Bladder microvascular endothelial cell (primary cell): ENCODE measurements around the gene CIDEB. TPM values are rescaled to one million over a fixed set of nuclear protein-coding genes. Genes with fewer than 3 reads are reported as not detected.

Experiments used
- total RNA-seq: library from RNA; depleted of rRNA; stranded (reverse); fragments of >200 nt; gene quantifications from 2 replicates; pipeline ENCODE4 v1.2.3, GENCODE V29; 2014

Gene CIDEB
- 3.7 and 3.8 TPM in 2 replicates for total RNA-seq

DNA sequence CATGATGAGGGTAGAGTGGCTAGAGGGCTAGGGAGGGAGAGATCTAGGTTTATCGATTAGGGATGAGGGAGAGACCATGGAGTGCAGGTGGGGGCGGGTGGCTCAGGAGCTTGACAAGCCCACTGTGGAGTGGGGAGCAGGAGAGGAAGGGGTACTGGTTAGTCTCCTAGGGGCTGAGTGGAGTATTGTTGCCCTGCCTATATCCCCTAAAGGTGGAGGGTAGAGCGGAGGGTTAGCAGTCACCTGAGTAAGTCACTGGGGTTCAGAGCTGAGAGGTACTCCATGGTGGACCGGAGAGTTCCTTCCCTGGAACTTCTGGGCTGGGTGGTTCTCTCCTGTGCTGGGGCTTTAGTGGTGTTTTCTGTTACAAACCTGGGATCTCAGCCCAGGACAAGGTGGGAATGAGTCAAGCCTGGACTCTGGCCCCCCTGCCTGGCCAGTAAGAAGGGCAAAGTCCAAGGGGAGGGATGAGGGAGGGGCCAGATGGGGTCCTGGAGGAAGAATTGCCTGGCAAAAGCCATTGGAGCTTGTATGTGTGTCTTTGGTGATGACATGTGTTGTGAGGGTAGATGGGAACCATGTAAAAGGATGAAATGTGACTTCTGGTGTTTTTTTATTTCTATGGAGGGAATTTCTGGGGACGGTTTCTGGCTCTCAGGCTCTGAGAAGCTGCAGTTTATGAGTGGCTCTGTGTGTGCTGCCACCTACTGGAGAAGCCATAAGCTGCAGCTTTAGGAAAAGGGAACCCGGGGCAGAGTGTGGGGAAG lies at the start of gene CIDEB:
Gene CIDEB (minus strand): TSS at position 403 of the 767 bp plus-strand sequence. CDS start 119 bp downstream, at position 284.

DNA sequence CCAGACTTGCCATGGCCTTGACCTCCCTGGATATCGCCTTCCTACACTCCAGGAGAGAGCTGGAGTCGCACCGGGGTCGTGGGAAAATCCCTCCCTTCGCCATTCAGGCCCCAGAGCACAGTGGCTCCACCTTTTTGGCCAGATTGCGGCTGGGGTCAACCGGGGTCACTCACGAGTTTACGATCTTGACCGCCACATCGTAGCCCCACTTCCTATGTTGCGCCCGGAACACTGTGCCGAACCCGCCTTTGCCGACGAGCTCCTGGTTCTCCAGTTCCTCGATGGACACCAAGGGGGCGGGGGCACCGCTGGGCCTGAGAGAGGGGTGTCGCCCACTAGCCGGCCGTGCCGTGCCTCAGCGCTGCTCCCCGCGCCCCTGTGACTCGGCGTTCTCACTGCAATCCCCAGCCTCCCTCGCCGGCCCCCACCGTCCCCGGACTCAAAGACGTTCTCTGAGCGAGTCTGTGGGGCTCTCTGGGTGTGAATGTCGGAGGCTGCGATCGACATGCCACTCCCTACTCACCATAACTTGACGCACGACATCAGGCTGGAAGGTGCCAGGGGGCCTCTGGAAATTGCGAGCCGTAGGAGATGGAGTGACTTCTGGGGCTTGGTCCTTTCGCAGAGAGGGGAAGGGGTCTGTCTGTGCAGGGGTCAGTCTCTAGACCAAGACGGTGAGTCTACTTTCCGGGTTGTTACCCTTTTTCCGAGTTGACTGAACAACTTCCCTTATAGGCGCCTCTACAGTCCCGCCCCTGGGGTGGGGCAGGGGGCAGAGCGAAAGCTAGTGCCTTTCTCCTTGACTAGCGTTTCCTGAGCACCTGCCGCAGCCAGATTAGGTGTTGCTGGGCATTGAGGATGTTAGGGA lies 31.7 kb upstream of the CIDEB start, which contains the start of gene RIPK3:
Gene RIPK3 (minus strand): TSS at position 708 of the 868 bp plus-strand sequence. CDS start 165 bp downstream, at position 543.

GRCh38 chr14:24334431-24335291 lies 26.9 kb upstream of the CIDEB start, which contains the start of gene ADCY4:
Gene ADCY4, minus strand, starts transcription at chr14:24335071. Its CDS starts 419 bp downstream, at chr14:24334652.

GRCh38 chr14:24310646-24311604 lies 3.1 kb upstream of the CIDEB start, which contains the start of gene LTB4R:
Gene LTB4R, plus strand, starts transcription at chr14:24311502. Its CDS starts 4,150 bp downstream, at chr14:24315652.

DNA sequence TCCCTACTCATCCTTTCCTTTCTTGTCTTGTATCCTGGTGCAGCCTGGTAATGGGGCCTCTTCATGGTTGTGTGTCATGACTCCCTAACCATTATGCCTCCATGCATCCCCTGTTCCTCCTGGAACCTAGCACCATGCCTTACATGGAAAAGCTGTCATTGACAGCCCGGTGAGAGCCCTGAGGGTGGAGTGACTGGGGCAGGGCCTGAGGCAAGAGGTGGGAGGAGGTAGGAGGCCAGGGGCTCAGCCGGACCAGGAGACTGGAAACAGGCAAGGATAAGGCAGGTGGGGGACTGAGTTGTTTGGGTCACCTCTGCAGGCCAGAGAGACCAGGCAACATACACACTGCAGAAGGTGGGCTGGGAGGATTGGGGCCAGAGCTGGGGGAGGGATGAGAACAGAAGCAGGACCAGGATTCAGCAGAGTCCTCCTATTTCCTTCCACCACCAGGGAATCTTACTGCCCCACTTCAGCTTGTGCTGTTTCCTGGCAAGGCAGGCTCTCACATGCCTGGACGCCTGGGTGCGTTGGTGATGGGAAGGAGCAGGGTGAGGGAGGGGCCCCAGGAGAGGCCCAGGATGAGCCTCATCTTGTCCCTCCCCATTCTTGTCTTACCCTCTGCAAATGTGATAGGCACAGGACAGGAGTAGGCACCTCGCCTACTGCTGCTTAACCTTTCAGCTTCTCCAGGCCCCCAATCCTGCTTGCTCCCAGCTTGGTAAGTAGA lies 1.9 kb upstream of the CIDEB start, which contains the start of gene LTB4R2:
Gene LTB4R2 (plus strand): TSS at position 603 of the 727 bp plus-strand sequence. CDS start 525 bp downstream, outside the sequence.

GRCh38 chr14:24299255-24300191 lies 8.3 kb downstream of the CIDEB start, which contains the start of the genes DHRS1 and NOP9:
Gene DHRS1, minus strand, starts transcription at chr14:24299780. Its CDS starts 674 bp downstream, at chr14:24299106.
Gene NOP9, plus strand, starts transcription at chr14:24299850. Its CDS starts 105 bp downstream, at chr14:24299955.

GRCh38 chr14:24271134-24271833 lies 36.5 kb downstream of the CIDEB start, which contains the start of gene RABGGTA:
Gene RABGGTA, minus strand, starts transcription at chr14:24271597. Its CDS starts 482 bp downstream, at chr14:24271115.

GRCh38 chr14:24262821-24263733 lies 44.7 kb downstream of the CIDEB start, which contains the start of gene TGM1:
Gene TGM1, minus strand, starts transcription at chr14:24263177. Its CDS starts 825 bp downstream, at chr14:24262352.

Other genes starting within 250 kb of the CIDEB start
- gene CPNE6, start 236.4 kb downstream of the CIDEB start, total RNA-seq = not detected in 2 replicates
- gene PCK2, start 213.7 kb downstream of the CIDEB start, total RNA-seq = 4.4 and 9.4 TPM in 2 replicates
- gene DCAF11, start 193.2 kb downstream of the CIDEB start, total RNA-seq = 58.8 and 60.2 TPM in 2 replicates
- gene NRL, start 193.0 kb downstream of the CIDEB start, total RNA-seq = 0.82 and 0.97 TPM in 2 replicates
- 0.13 TPM in 1 of 2 replicates, not detected in the other for gene FITM1, start 177.3 kb downstream of the CIDEB start, total RNA-seq
- 118 and 158 TPM in 2 replicates for gene PSME1, start 171.8 kb downstream of the CIDEB start, total RNA-seq
- 17.6 and 28.3 TPM in 2 replicates for gene EMC9, start 166.4 kb downstream of the CIDEB start, total RNA-seq
- 124 and 147 TPM in 2 replicates for gene PSME2, start 161.4 kb downstream of the CIDEB start, total RNA-seq
- 37.1 and 38.4 TPM in 2 replicates for gene RNF31, start 160.5 kb downstream of the CIDEB start, total RNA-seq
- 55.4 and 72.4 TPM in 2 replicates for gene IRF9, start 146.7 kb downstream of the CIDEB start, total RNA-seq
- 2.3 and 2.5 TPM in 2 replicates for gene REC8, start 135.9 kb downstream of the CIDEB start, total RNA-seq
- 22.2 and 46.8 TPM in 2 replicates for gene IPO4, start 119.2 kb downstream of the CIDEB start, total RNA-seq
- gene TM9SF1, start 112.5 kb downstream of the CIDEB start, total RNA-seq = 30.3 and 60.7 TPM in 2 replicates
- gene TSSK4, start 102.3 kb downstream of the CIDEB start, total RNA-seq = not detected in 2 replicates
- gene CHMP4A, start 94.5 kb downstream of the CIDEB start, total RNA-seq = 13.4 and 38.1 TPM in 2 replicates
- 6.3 and 7.7 TPM in 2 replicates for gene MDP1, start 91.9 kb downstream of the CIDEB start, total RNA-seq
- 259 and 308 TPM in 2 replicates for gene NEDD8, start 75.6 kb downstream of the CIDEB start, total RNA-seq
- gene GMPR2, start 75.0 kb downstream of the CIDEB start, total RNA-seq = 97.6 and 118 TPM in 2 replicates
- gene TINF2, start 65.4 kb downstream of the CIDEB start, total RNA-seq = 41.1 and 55.2 TPM in 2 replicates
- gene TGM1, start 44.8 kb downstream of the CIDEB start, total RNA-seq = 0.32 and 1.6 TPM in 2 replicates
- gene RABGGTA, start 36.4 kb downstream of the CIDEB start, total RNA-seq = 16.0 and 27.5 TPM in 2 replicates
- gene DHRS1, start 8.2 kb downstream of the CIDEB start, total RNA-seq = 6.9 and 10.8 TPM in 2 replicates
- gene NOP9, start 8.1 kb downstream of the CIDEB start, total RNA-seq = 18.5 and 29.8 TPM in 2 replicates
- 2.6 and 5.0 TPM in 2 replicates for gene LTB4R2, start 2.2 kb upstream of the CIDEB start, total RNA-seq
- 2.4 and 4.2 TPM in 2 replicates for gene LTB4R, start 3.5 kb upstream of the CIDEB start, total RNA-seq
- 61.5 and 89.6 TPM in 2 replicates for gene ADCY4, start 27.1 kb upstream of the CIDEB start, total RNA-seq
- 4.9 TPM in 2 replicates for gene RIPK3, start 32.0 kb upstream of the CIDEB start, total RNA-seq
- 3.2 and 7.4 TPM in 2 replicates for gene NFATC4, start 60.2 kb upstream of the CIDEB start, total RNA-seq
- 7.3 and 13.8 TPM in 2 replicates for gene NYNRIN, start 91.0 kb upstream of the CIDEB start, total RNA-seq
- gene CBLN3, start 121.7 kb upstream of the CIDEB start, total RNA-seq = 1.5 and 3.0 TPM in 2 replicates
- 50.0 and 63.4 TPM in 2 replicates for gene KHNYN, start 122.0 kb upstream of the CIDEB start, total RNA-seq
- gene SDR39U1, start 134.8 kb upstream of the CIDEB start, total RNA-seq = 6.5 and 11.0 TPM in 2 replicates
- gene CMA1, start 200.3 kb upstream of the CIDEB start, total RNA-seq = not detected in 2 replicates